AG09309 (cell line): Measurements from ENCODE around the gene ARL3.
"Not testable (repeated sequence)": the region's sequence is repeated elsewhere in the genome, so short reads cannot be mapped to it uniquely, and the experiment has no call there.

Experiments used
- DNase-seq: peaks from one replicate; pipeline ENCODE4 v3.0.0-alpha.2; 2010; ENCODE audit warnings: low read depth
- H3K4me3 ChIP-seq: 2 replicates; pipeline ENCODE4 v1.5.1; 2011; ENCODE audit warnings: mild to moderate bottlenecking, low read depth, low read length, moderate library complexity; ENCODE audit not compliant: control insufficient read depth
- CTCF ChIP-seq: IDR thresholded peaks from 2 replicates; pipeline ENCODE4 v1.5.1; 2011; ENCODE audit warnings: mild to moderate bottlenecking, low read depth, low read length, inconsistent platforms; ENCODE audit not compliant: insufficient read depth, control insufficient read depth; ENCODE audit errors: missing control alignments

The ARL3 gene

GRCh38 chr10:102723989-102724388 is 9.8 kb upstream of the ARL3 start:
- H3K4me3 ChIP-seq: no peak overlapping the region
- TF ChIP-seq CTCF: no peak
- no peak for DNase-seq

GRCh38 chr10:102721954-102722353 is 7.8 kb upstream of the ARL3 start:
- H3K4me3 ChIP-seq: no peak overlapping the region
- no peak for TF ChIP-seq CTCF
- no peak for DNase-seq

- DNase-seq: no peak
- H3K4me3 ChIP-seq: no peak overlapping the region
- TF ChIP-seq CTCF: no peak
Measured at GRCh38 chr10:102720775-102721301, 6.6 kb upstream of the ARL3 start.

- TF ChIP-seq CTCF: no peak
- no peak for DNase-seq
- H3K4me3 ChIP-seq: no peak overlapping the region
Measured at GRCh38 chr10:102720337-102720736, 6.1 kb upstream of the ARL3 start.

- no peak overlapping the region for H3K4me3 ChIP-seq
- DNase-seq: no peak
- no peak for TF ChIP-seq CTCF
Measured at GRCh38 chr10:102718220-102718619, 4.0 kb upstream of the ARL3 start.

- H3K4me3 ChIP-seq, DNase-seq: not testable (repeated sequence)
Measured at GRCh38 chr10:102716900-102717565, 2.8 kb upstream of the ARL3 start.

- TF ChIP-seq CTCF: no peak
- H3K4me3 ChIP-seq: no peak overlapping the region
Measured at GRCh38 chr10:102715880-102716279, 1.7 kb upstream of the ARL3 start.

More at GRCh38 chr10:102715880-102716279, 1.7 kb upstream of the ARL3 start:
- DNase-seq: no peak
